Measurements from ENCODE around the gene ATOH8. TPM values are rescaled to one million over a fixed set of nuclear protein-coding genes. Genes with fewer than 3 reads are reported as not detected.
A peak's percentile ranks its signal among the peaks of the same experiment; 100 is the strongest.
"Not testable (repeated sequence)": the region's sequence is repeated elsewhere in the genome, so short reads cannot be mapped to it uniquely, and the experiment has no call there.

The ATOH8 gene
- total RNA-seq, 1 donor from 2014 or later, result 0.07 TPM

DNA sequence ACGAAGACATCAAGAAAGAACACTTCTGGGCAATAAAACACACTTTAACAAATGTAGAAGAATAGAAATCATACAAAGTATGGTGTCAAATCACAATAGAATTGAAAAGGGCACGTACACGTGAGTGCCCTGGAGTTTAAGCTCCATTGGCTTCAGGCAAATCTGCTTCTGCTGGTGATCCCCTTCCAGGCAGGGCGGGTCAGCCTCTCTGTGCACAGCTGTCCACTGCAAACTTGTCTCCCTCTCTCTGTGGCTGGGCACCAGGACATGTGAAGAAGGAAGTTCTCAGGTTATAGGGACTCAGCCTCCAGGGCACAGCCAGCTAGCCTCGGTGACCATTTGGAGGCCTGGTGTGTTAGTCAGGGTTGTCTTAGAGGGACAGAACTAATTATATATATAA, 69.0 kb downstream of the ATOH8 start:
- DNase-seq (ENCODE audit: low spot score), result no peak
- no peaks in the 10 kb centered on the region for H3K36me3 Mint-ChIP-seq (ENCODE audit: low read depth)
- no peak overlapping the region for H3K4me3 Mint-ChIP-seq (ENCODE audit: low read depth)
- intact Hi-C loops (cut with micrococcal nuclease), result no loop called here
- H3K9me3 Mint-ChIP-seq, result no peaks in the 10 kb centered on the region
- peaks cover 8% of the 10 kb centered on the region for H3K4me1 Mint-ChIP-seq (ENCODE audit: low read depth)
- H3K27ac Mint-ChIP-seq, result no peak overlapping the region
- peaks cover 45% of the 10 kb centered on the region for H3K27me3 Mint-ChIP-seq (ENCODE audit: low read depth)

DNA sequence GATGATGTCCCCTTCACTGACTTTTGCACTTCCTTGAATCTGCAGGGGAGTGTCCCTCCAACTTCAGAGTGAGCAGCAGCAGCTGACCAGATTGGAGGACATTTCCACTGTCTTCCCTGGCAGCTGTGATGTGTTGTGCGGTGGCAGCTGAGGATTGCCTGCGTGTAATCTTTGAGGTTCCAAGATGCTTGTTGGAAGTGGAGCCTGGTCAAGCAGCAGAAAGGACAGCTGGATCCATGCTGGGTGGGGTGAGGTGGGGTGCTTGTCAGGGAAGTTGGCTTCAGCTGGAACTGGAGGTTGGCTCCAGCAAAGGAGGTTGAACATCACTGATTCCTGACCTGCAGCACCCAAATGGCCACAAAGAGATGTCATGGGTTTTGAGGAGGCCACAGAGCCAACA, 70.2 kb downstream of the ATOH8 start:
- intact Hi-C loops (cut with micrococcal nuclease), result no loop called here
- peaks cover 16% of the 10 kb centered on the region for H3K4me1 Mint-ChIP-seq (ENCODE audit: low read depth)
- H3K27ac Mint-ChIP-seq, result no peak overlapping the region
- peaks cover 45% of the 10 kb centered on the region for H3K27me3 Mint-ChIP-seq (ENCODE audit: low read depth)
- H3K9me3 Mint-ChIP-seq, result no peaks in the 10 kb centered on the region
- DNase-seq (ENCODE audit: low spot score), result no peak
- no peak overlapping the region for H3K4me3 Mint-ChIP-seq (ENCODE audit: low read depth)
- no peaks in the 10 kb centered on the region for H3K36me3 Mint-ChIP-seq (ENCODE audit: low read depth)

DNA sequence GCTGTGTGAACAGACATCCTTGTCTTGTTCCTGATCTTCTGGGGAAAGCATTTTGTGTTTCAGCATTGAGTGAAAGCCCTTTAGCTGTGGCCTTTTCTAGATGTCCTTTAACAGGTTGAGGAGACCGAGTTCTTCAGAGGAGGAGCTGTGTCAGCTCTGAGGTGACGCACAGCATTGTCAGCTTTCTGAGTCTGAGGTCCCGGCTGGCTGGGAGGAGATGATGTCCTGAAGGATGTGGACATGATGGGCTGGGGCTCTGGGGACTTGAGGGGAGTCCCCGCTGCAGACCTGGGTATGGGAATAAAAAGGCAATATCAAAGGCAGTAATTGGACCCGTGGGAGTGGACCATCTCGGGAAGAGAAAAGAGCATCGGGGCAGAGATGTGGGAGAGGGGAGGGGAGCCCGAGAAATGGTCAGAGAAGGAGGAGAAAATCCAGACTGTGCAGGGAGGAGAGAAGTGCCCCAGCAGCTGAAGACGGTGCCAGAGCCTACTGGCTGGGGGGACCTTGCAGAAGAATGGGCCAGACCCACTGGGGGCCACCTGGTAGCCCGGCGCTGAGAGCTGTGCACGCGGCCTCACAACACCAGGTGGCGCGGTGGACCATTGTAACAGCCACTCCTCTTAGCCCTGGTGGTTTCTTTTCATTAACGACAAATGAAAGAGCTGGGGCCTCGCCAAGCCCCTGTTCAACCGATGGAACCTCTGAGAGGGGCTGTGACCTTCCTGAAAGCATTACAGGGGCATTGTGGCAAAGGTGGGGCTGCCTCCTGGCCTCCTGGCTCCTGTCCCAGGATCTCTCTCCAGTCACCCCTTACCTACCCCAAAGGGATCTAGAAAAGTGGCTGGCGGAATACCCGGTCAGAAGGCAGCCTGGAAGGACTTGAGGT, 73.4 kb downstream of the ATOH8 start:
- peak; percentile 75 for DNase-seq (ENCODE audit: low spot score)
- intact Hi-C loops (cut with micrococcal nuclease), result loop anchor here (1.0 kb wide), 1 partner anchor 253 kb away; no protein-coding TSS in a partner anchor
- Mint-ChIP-seq H3K4me3 (ENCODE audit: low read depth) (no peak overlapping the region), H3K9me3 (no peaks in the 10 kb centered on the region), H3K4me1 (ENCODE audit: low read depth) (peaks cover 32% of the 10 kb centered on the region), H3K27ac (no peak overlapping the region), H3K36me3 (ENCODE audit: low read depth) (no peaks in the 10 kb centered on the region), H3K27me3 (ENCODE audit: low read depth) (peaks cover 29% of the 10 kb centered on the region)

DNA sequence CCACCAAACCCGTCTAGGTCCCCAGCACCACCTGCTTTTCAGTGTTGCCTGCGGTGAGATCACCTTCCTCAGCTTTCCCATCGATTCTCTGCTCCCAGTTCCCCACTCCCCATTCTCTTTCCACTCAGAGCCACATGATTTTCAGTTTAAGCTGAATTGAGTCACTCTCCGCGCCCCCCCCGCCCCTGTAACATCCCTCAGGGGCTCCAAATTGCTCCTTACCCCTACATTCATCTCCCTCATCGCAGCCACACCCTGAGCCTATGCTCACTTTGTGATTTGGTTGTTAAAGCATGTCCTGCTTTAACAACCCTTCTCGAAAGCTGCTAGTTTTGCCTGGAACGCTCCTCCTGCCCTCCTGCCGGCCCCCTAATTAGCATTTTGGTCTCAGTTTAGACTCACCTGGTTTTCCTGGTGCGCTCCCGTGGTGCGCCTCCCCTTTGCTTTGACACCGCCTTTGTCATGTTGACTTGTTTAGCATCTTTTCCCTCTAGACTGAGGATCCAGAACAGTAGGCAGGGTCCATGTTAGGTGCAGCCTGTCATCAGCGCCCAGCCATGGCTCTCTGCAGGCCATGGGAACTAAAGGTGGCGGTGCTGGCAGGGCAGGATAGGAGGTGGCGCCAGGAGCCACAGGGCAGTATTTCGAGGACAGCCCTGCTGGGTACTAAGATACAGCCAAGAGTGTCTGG, 74.2 kb downstream of the ATOH8 start:
- H3K4me3 Mint-ChIP-seq (ENCODE audit: low read depth), result no peak overlapping the region

DNA sequence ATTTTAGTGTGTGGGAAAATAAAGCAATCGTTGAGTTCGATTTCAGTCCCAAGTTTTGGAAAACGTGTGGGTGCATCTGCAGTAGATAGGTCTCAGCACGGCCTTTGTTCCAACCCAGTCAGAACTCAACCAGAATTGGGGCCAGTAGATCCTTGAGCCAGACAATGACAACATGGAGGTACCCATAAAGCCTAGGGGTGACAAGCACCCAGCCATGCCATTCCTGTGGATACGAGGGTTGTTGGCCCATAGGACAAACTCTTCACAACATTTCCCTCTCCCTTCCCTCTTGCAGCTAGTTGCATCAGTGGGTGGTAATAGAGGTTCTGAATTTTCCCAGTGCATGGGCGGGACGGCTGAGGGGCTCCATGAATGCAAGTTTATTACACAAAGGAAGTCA, 74.9 kb downstream of the ATOH8 start:
- Mint-ChIP-seq H3K36me3 (ENCODE audit: low read depth) (peaks cover 5% of the 10 kb centered on the region), H3K4me1 (ENCODE audit: low read depth) (peaks cover 39% of the 10 kb centered on the region), H3K4me3 (ENCODE audit: low read depth) (no peak overlapping the region), H3K27me3 (ENCODE audit: low read depth) (peaks cover 24% of the 10 kb centered on the region), H3K27ac (no peak overlapping the region), H3K9me3 (no peaks in the 10 kb centered on the region)
- DNase-seq (ENCODE audit: low spot score), result no peak
- intact Hi-C loops (cut with micrococcal nuclease), result no loop called here

More for the DNA sequence above, 74.2 kb downstream of the ATOH8 start:
- Mint-ChIP-seq H3K27me3 (ENCODE audit: low read depth) (peaks cover 22% of the 10 kb centered on the region), H3K27ac (no peak overlapping the region), H3K4me1 (ENCODE audit: low read depth) (peaks cover 32% of the 10 kb centered on the region), H3K36me3 (ENCODE audit: low read depth) (no peaks in the 10 kb centered on the region), H3K9me3 (no peaks in the 10 kb centered on the region)
- intact Hi-C loops (cut with micrococcal nuclease), result loop anchor here (1.0 kb wide), 1 partner anchor 252 kb away; no protein-coding TSS in a partner anchor
- no peak for DNase-seq (ENCODE audit: low spot score)

DNA sequence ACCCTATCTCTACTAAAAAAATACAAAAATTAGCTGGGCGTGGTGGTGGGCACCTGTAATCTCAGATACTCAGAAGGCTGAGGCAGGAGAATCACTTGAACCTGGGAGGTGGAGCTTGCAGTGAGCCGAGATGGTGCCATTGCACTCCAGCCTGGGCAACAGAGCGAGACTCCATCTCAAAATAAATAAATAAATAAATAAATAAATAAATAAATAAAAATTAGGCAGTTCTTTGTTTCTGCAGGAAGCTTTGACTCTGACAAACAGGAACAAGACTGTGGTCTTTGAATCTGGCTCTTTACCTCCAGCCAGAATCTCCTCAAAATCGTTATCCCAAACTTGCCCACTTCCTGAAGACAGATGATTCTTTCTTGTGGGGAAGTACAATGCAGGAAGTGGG, 75.6 kb downstream of the ATOH8 start:
- intact Hi-C loops (cut with micrococcal nuclease); H3K36me3 Mint-ChIP-seq (ENCODE audit: low read depth); H3K27ac Mint-ChIP-seq; H3K9me3 Mint-ChIP-seq; H3K4me3 Mint-ChIP-seq (ENCODE audit: low read depth); DNase-seq (ENCODE audit: low spot score): not testable (repeated sequence)
- peaks cover 39% of the 10 kb centered on the region for H3K4me1 Mint-ChIP-seq (ENCODE audit: low read depth)
- H3K27me3 Mint-ChIP-seq (ENCODE audit: low read depth), result peaks cover 21% of the 10 kb centered on the region

DNA sequence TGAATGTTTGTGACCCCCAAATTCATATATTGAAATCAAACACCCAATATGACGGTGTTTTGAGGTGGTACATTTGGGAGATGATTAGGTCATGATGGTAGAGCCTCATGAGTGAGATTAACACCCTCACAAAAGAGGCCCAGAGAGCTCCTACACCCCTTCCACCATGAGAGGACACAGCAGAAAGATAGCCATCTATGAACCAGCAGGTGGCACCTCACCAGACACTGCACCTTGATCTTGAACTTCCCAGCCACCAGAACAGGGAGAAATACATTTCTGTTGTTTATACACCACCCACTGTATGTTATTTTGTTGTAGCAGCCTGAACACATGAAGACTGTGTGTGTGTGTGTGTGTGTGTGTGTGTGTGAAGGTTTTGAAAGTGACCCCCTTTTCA, 76.9 kb downstream of the ATOH8 start:
- intact Hi-C loops (cut with micrococcal nuclease), result loop anchor here (1.0 to 5.0 kb wide), 4 partner anchors 23 to 206 kb away; partner anchors contain the start of gene ST3GAL5
- Mint-ChIP-seq H3K9me3 (peaks cover 9% of the 10 kb centered on the region), H3K27me3 (ENCODE audit: low read depth) (peaks cover 22% of the 10 kb centered on the region), H3K27ac (no peak overlapping the region), H3K4me1 (ENCODE audit: low read depth) (peaks cover 40% of the 10 kb centered on the region), H3K4me3 (ENCODE audit: low read depth) (no peak overlapping the region), H3K36me3 (ENCODE audit: low read depth) (peaks cover 13% of the 10 kb centered on the region)
- DNase-seq (ENCODE audit: low spot score), result no peak

DNA sequence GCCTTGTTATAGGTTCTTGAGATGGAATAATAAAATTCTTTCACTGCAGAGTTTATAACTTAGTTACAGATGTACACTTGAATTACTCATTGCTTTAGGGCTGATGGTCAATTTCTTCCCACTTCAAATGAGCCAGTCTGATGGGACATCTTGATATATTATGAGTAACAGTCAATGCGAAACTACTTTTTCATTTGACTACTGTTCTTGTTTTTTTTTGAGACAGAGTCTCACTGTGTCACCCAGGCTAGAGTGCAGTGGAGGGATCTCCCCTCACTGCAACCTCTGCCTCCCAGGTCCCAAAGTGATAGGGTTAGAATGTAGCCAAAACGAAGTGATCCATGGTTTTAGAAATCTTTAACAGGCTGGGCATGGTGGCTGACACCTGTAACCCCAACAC, 77.9 kb downstream of the ATOH8 start:
- Mint-ChIP-seq H3K9me3 (peaks cover 16% of the 10 kb centered on the region), H3K4me3 (ENCODE audit: low read depth) (no peak overlapping the region)

DNA sequence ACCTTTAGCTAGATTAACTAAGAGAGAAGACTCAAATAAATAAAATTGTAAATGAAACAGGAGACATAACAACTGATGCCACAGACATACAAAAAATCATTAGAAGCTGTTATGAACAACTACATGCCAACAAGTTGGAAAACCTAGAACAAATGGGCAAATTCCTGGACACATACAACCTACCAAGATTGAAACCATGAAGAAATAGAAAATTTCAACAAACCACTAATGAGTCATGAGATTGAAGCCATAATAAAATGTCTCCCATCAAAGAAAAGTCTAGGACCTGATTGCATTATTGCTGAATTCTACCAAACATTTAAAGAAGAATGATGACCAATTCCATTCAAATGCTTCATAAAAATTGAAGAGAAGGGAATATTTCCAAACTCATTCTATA, 80.7 kb downstream of the ATOH8 start:
- H3K4me3 Mint-ChIP-seq (ENCODE audit: low read depth), result no peak overlapping the region
- no peak for DNase-seq (ENCODE audit: low spot score)
- H3K27me3 Mint-ChIP-seq (ENCODE audit: low read depth), result peaks cover 20% of the 10 kb centered on the region
- no peak overlapping the region for H3K27ac Mint-ChIP-seq
- peaks cover 42% of the 10 kb centered on the region for H3K36me3 Mint-ChIP-seq (ENCODE audit: low read depth)
- H3K9me3 Mint-ChIP-seq, result peaks cover 16% of the 10 kb centered on the region
- intact Hi-C loops (cut with micrococcal nuclease), result loop anchor here (5.0 kb wide), 1 partner anchor 33 kb away; no protein-coding TSS in a partner anchor
- peaks cover 27% of the 10 kb centered on the region for H3K4me1 Mint-ChIP-seq (ENCODE audit: low read depth)

More for the DNA sequence above, 77.9 kb downstream of the ATOH8 start:
- H3K27ac Mint-ChIP-seq, result no peak overlapping the region
- H3K4me1 Mint-ChIP-seq (ENCODE audit: low read depth), result peaks cover 40% of the 10 kb centered on the region
- intact Hi-C loops (cut with micrococcal nuclease), result loop anchor here (1.0 to 5.0 kb wide), 3 partner anchors 22 to 57 kb away; partner anchors contain the start of gene ST3GAL5
- peaks cover 26% of the 10 kb centered on the region for H3K27me3 Mint-ChIP-seq (ENCODE audit: low read depth)
- peaks cover 24% of the 10 kb centered on the region for H3K36me3 Mint-ChIP-seq (ENCODE audit: low read depth)
- no peak for DNase-seq (ENCODE audit: low spot score)

Other genes starting within 250 kb of the ATOH8 start
- gene MAT2A, start 214.8 kb upstream of the ATOH8 start, total RNA-seq, result 395 and 403 TPM in 2 replicates
- 25.1 and 27.0 TPM in 2 replicates for gene GGCX, start 192.5 kb upstream of the ATOH8 start, total RNA-seq
- 99.7 and 101 TPM in 2 replicates for gene VAMP8, start 176.4 kb upstream of the ATOH8 start, total RNA-seq
- gene VAMP5, start 169.6 kb upstream of the ATOH8 start, total RNA-seq, result 41.0 and 41.3 TPM in 2 replicates
- gene RNF181, start 158.2 kb upstream of the ATOH8 start, total RNA-seq, result 130 and 134 TPM in 2 replicates
- 6.5 and 7.0 TPM in 2 replicates for gene TMEM150A, start 151.3 kb upstream of the ATOH8 start, total RNA-seq
- 34.7 and 35.6 TPM in 2 replicates for gene C2orf68, start 141.9 kb upstream of the ATOH8 start, total RNA-seq
- gene USP39, start 137.8 kb upstream of the ATOH8 start, total RNA-seq, result 84.1 and 90.1 TPM in 2 replicates
- not detected in 2 replicates for gene SFTPB, start 85.8 kb upstream of the ATOH8 start, total RNA-seq
- gene GNLY, start 59.6 kb upstream of the ATOH8 start, total RNA-seq, result 21.9 and 23.5 TPM in 2 replicates
- gene ST3GAL5, start 135.0 kb downstream of the ATOH8 start, total RNA-seq, result 13.8 and 15.7 TPM in 2 replicates

All from activated T-helper 2 cell treated with anti-CD3 and anti-CD28 coated beads, Interferon-gamma antibody, Interleukin-2, Interleukin-4, amounts not matched to agents 10 μg/mL and 5 μg/mL and 100 μg/mL, durations not matched to agents 14 hours and 24 hours and 36 hours (primary cell).